GM18499 (cell line): Measurements from ENCODE around the gene TEKTIP1.

Experiments
- ATAC-seq: cut with Tn5 transposase; IDR thresholded peaks from one replicate; pipeline ENCODE4 v1.9.1; 2021; ENCODE audit warnings: moderate number of reproducible peaks; ENCODE audit not compliant: insufficient read depth, unreplicated experiment

Gene TEKTIP1

GRCh38 chr19:3535981-3536380, 3.0 kb upstream of the TEKTIP1 start:
- ATAC-seq, result no peak

DNA sequence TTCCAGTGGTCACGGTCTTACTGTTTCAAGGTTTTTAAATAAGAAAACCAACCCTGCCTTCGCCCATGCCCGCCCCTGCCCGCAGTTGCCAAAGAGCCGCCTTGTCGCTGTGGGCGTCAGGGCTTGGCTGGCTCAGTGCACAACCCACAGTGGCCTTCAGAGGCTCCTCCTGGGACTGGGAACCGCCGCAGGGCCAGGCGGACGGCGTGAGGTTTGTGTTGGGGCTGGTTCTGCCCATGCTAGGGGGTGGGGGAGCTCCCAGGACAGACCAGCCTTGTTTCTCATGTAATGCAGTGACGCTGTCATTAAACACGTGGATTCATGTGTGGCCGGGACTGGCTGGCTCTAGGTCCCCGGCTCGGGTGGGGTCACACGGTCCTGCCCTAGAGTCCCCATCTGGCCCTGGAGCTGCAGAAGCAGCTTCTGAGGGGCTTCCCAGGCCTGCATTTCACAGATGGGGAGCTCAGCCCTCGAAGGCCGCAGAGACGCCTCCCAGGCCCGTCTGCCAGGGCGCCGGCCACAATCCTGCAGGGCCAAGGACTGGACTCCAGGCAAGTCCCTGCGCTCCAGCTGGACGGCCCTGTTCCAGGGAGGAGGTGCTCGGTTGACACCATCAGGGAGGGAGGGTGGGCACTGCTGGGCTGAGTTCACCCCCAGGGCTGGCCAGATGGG, 2.4 kb upstream of the TEKTIP1 start:
- no peak for ATAC-seq

GRCh38 chr19:3537101-3537437, 1.9 kb upstream of the TEKTIP1 start:
- ATAC-seq, result no peak

DNA sequence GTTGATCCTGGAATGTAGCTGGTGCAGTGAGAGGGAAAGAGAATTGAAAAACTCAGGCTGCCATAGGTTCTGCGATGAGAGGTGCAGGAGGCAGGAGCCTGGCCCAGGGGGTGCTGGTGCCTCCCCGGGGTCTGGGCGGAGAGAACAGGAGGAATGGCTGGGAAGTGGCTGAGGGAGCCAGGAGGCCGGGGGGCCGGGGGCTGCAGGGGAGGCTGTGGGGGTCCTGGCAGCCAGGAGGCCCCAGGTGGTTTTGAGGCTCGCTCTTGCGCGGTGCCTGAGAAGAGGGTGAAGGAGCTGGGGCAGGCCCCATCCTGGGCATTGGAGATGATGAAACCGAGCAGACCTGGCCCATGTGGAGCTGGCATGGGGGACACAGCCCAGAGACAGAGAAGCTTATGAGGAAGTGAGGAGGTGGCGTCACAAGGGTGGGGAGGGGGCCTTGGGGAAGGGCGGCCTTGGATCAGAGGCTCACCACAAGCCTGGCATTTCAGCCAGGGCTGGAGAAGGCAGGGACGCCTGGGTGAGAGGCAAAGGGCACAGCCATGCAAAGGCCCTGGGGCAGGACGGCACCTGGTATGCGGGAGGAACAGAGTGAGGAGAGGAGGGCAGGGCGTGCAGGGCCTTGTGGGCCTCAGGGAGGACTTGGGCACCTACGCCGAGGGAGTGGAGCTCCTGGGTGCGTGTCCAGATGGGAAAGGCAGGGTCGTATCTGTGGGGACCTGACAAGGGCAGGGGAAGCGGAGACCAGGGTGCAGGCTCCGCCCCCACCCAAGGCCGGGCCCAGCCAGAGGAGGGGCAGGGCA, 1.3 kb upstream of the TEKTIP1 start:
- ATAC-seq, result no peak

DNA sequence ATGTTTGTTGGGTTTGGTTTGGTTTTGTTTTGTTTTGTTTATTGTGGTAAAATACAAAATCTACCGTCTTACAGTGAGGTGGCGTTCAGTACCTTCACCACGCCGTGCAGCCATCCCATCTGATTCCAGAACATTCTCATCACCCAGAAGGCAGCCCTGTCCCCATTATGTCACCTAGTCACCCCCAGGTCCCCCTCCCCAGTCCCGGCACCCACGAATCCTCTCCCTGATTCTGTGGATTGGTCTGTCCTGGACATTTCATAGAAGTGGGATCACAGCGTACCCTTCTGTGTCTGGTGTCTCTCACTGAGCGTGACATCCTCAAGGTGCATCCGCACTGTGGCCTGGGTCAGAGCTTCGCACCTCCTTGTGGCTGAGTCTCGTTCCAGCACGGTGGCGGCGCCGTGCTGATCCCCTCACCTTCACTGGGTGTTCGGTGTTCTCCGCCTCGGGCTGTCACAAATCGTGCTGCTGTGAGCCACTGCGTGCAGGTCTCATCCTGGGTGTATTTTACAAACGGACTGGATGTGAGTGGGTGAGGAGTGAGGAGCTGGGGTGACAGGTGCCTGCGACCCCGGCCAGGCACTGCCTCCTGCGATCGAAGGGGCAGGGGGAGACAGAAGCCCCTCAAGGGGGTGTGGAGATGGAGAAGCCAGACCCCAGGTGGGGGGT, 580 bp upstream of the TEKTIP1 start:
- no peak for ATAC-seq

GRCh38 chr19:3539756-3540118, 763 bp downstream of the TEKTIP1 start:
- no peak for ATAC-seq

DNA sequence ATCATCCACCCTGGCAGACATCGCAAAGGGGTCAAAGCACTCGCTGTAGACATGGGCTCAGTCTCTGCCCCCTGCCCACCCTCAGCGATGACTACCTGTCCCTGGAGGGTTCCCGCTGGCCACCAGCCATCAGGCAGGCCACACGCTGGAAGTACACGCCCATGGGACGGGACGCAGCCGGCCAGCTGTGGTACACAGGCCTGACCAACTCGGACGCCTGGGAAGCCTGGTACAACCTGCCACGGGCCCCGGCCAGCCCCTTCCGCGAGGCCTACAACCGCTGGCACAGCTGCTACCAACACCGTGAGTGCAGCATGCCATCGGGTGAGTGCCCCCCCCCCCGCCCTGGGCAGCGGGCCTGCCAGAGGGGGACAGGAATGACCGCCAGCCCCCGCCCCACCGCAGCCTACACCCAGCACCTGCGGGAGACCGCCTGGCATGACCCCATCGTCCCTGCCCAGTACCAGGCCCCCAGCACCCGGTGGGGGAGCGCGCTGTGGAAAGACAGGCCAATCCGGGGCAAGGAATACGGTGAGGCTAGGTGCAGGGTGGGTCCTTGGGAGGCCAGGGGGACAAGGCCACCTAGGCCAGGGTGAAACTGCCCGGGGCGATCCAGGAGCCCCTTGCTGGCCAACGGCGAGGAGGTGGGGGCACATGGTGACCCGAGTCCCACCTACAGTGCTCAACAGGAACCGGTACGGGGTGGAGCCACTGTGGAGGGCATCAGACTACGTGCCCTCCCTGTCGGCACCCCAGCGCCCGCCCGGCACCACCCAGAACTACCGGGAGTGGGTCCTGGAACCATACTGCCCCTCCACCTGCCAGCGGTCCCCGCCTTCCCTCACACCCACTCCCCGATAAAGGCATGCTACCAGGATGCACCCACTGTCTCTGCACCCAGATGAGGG, 4.4 kb downstream of the TEKTIP1 start:
- no peak for ATAC-seq

DNA sequence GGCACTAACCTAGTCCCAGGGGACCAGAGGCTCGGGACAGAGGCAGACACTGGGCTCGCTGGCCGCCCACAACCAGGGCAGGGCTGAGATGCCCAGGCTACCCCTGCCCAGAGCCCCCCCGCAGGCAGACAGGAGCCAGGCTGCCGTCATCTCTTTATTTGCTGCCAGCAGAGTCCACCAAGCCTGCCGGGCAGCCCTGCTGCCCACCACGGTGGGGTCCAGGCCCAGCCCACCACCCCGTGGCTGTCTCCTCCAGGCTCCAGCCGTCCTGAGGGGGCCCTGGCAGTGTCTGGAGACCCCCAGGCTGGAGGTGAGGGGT, 5.0 kb downstream of the TEKTIP1 start:
- ATAC-seq, result no peak

GRCh38 chr19:3544742-3545668, 6.0 kb downstream of the TEKTIP1 start:
- ATAC-seq, result no peak

GRCh38 chr19:3545669-3546034, 6.7 kb downstream of the TEKTIP1 start:
- no peak for ATAC-seq

DNA sequence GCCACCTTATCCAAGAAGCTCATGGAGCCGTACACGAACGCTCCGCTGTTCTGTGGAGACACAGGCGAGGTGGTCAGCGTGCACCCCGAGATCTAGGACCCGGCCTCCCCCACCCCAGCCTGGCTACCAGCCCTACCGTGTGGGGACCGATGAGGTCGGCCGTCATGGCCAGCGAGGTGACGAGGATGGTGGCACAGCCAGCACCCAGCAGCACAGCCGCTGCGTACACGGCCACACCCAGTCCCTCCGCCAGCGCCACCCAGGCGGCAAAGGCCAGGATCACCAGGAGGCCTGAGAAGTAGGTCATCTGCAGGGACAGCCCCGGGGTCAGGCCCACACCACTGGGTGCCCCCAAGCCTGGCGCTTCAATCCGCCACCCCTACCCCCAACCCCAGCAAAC, 7.1 kb downstream of the TEKTIP1 start:
- no peak for ATAC-seq

GRCh38 chr19:3547301-3547731, 8.3 kb downstream of the TEKTIP1 start:
- no peak for ATAC-seq

DNA sequence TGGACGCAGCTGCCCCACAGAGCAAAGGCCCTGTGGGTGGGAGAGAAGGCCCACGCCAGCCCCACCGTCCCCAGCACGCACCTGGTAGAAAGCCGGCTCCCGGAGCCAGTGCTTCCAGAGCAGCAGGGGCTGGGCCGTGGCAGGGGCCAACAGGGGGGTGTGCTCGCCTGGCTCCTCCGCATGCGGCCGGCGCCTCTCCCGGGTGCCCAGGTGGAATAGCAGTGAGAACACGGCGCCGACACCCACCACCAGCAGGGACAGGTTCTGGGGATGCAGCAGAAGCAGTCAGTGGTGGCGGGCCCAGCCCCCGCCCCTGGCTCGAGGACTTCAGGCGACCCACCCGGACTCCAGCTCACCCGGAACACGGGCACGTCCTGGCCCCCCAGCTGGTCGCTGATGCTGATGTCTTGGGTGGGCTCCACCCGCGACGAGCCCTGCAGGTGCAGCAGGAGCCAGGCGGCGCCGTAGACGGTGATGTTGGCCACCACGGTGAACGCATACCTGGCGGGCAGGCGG, 8.9 kb downstream of the TEKTIP1 start:
- no peak for ATAC-seq

- ATAC-seq, result no peak
Measured at GRCh38 chr19:3548606-3549005, 9.6 kb downstream of the TEKTIP1 start.

DNA sequence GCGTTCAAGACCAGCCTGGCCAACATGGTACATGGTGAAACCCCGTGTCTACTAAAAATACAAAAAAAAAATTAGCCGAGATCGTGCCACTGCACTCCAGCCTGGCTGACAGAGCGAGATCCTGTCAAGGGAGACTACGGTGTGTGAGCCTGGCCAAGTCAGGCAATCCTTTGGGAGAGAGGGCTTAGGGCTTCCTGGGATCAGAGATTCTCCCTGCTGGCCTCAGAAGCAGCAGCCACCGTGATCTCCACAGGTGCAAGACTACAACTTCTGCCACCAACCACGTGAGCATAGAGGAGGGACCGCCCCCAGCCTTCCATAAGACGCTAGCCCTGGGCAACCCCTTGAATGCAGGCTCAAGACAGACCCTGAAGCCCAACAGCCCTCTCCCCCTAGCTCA, 10.8 kb downstream of the TEKTIP1 start:
- no peak for ATAC-seq

DNA sequence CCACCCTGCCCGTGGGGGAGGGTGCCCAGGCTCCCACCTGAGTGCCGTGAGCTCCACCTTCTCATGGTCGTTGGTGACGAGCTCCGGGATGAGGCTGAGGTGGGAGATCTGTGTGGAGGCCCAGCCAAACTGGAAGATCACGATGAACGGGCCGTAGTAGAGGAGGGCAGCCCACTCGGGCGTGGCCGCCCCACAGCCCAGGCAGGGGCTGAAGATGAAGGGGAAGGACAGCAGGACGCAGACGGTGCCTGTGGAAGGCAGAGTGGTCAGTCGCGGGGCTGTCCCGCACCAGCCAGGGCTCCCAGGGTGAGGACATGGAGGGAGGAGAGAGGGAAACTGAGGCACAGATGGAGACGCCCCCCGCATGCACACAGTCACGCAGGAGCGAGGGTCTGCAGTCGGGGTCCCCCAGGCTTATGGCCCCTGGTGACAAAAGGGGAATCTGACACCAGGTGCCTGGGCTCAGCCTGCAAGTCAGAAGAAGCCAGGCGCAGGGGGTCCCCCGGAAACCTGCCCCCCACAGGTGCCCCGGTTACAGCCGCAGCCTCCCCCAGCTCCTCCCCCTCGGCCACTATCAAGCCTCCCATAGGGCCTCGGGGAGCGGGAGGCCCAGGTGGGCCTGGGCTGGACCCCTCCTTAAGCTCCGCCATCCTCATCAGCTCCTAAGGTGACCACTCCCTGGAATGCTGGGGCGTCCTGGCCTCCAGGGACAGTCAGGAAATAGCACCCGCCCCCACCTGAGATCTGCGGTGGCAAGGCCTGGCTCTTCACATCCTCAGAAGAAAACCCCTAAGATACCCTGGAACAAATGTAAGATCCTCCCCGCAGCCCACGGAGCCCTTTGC, 12.2 kb downstream of the TEKTIP1 start:
- ATAC-seq, result no peak

- ATAC-seq, result no peak
Measured at GRCh38 chr19:3551792-3552095, 12.8 kb downstream of the TEKTIP1 start.

- no peak for ATAC-seq
Measured at GRCh38 chr19:3554254-3555083, 15.5 kb downstream of the TEKTIP1 start.
